ENCODE measurements around the gene VWA3B. TPM values are rescaled to one million over a fixed set of nuclear protein-coding genes. Genes with fewer than 3 reads are reported as not detected.
"Not testable (repeated sequence)": the region's sequence is repeated elsewhere in the genome, so short reads cannot be mapped to it uniquely, and the experiment has no call there.

The VWA3B gene, protein sequence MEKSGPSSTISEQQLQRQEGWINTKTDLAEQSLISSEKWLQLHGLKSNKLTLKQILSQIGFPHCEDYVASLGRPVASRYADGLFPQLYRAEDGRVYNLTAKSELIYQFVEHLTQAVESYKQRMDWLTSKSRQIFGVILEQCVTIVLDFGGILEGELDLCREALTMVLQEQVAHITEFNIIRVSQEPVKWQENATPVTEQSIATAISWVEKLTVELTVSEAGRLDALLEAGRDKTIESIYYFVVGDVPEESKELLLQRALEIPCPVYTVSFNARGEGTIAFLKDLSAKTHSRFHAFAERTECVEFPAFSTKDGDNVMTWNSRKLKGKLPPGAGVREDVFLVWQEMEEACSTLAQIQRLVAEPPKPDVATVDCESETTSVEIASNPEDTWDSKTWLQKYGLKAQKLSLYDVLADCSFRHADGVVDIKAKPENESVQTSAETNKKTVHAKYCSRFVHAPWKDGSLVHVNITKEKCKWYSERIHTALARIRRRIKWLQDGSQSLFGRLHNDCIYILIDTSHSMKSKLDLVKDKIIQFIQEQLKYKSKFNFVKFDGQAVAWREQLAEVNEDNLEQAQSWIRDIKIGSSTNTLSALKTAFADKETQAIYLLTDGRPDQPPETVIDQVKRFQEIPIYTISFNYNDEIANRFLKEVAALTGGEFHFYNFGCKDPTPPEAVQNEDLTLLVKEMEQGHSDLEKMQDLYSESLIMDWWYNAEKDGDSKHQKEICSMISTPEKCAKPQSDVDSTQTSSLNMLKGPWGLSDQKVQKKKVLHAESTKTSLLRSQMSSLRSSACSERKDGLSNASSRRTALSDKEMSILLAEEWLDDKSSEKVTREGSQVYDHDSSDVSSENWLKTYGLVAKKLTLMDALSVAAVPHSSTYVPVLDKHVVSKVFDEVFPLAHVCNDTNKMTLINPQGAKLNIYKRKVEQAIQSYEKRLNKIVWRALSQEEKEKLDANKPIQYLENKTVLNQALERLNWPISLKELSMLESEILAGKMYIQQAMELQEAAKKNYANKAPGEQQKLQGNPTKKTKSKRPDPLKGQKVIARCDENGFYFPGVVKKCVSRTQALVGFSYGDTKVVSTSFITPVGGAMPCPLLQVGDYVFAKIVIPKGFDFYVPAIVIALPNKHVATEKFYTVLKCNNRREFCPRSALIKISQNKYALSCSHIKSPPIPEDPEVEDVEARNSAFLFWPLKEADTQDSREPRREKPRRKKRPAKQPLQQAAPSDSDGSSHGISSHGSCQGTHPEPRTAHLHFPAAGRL (N-terminal part only)
- not detected in 2 replicates for total RNA-seq

DNA sequence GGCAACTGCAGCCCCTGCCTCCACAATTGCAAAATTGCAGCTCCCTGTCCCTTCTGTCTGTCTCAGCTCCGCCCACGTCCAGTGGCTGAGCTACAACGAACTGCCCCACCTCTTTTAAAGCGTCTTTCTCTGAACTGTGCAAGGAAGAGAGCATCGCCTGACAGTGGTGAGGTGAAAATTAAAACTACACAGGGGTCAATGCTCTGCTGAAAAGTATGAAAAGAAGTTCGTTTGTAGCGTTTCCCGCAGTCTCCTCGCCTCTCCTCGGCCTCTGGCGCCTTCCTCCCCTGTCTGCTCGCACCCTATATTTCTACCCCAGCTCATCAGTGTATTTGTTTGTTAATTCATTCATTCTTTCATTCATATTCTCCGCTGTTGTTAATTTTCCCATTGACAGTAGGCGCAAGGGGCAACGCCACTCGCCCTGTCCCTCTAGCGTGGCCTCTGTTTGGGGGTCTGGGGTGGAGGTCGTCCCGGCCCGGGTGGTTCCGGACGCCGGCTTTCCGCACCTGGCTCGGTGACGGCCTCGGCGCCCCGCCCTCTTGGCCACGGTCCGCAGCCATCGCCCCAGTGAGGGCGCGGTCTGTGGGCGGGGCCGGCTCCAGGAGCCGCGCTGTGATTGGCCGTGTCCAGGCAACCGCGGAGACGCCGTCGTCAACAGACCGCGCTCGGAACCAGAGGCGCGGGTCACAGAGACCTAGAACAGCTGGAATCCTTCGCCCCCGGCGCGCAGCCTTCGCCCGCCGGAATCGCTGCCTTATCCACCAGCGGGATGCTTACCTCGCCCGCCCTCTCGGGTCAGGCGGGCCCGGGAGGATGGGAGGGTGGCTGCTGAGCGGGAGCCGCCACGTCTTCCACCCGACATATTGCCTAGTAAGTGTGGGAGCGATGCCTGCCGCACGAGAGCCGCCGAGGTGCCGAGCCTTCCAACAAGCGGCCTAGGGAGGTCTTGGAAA lies at the start of gene VWA3B:
TSS of gene VWA3B (plus strand) at position 677 of the 956 bp plus-strand sequence. CDS start 5,926 bp downstream, outside the sequence.
- DNase-seq (ENCODE audit: extremely low read depth, low read depth, low spot score), result no peak

- no peak for DNase-seq (ENCODE audit: extremely low read depth, low read depth, low spot score)
These were observed 49.8 kb upstream of the VWA3B start for GRCh38 chr2:98037206-98037605.

- DNase-seq (ENCODE audit: extremely low read depth, low read depth, low spot score), result no peak
These were observed 49.2 kb upstream of the VWA3B start for GRCh38 chr2:98037666-98038336.

DNA sequence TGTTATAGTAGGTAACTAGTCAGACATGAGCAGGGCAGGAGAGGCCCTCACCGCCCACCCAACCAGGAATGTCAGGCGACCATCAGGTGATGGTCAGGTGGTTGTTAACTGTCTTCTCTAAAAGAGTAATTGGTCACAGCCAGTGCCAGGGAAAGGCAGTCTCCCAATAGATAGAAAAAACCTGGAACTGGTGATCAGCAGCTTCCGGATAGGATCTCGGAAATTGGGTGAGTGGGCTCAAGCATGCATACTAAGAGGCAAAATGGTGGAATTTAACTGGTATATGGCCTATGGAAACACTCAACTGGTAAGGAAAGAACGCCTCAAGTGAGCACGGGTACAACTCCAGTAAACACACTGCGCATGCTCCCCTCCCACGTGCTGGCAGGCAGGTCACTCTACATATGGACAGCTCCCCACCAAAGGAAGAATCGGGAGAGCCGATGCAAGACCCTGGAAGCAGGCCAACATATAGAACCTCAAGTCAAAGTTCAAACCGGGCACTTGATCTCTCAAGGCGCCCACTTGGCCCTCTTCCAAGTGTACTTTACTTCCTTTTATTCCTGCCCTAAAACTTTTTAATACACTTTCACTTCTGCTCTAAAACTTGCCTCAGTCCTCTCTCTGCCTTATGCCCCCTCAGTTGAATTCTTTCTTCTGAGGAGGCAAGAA lies 47.7 kb upstream of the VWA3B start:
- no peak for DNase-seq (ENCODE audit: extremely low read depth, low read depth, low spot score)

DNA sequence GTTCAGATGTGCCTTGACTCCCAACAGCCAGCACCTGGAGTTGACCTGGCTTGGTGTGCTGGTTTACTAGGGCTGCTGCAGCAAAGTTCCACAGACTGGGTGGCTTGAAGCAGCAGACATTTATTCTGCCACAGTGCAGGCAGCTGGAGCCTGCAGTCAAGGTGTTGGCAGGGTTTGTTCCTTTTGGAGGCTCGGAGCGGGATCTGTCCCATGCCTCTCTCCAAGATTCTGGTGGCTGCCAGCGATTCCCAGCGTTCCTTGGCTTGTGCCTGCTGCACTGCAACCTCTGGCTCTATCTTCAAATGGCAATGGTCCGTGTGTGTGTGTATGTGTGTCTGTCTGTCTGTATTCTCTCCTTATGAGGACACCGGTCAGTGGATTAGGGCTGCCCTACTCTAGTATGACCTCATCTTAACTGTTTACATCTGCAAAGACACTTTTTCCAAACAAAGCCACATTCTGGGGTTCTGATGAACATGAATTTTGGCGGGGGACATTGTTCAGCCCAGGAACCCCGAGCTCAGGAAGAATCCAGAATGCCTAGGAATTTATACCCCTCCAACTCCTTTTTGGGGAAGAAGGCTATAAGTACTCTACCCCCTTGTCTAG lies 46.5 kb upstream of the VWA3B start:
- no peak for DNase-seq (ENCODE audit: extremely low read depth, low read depth, low spot score)

- no peak for DNase-seq (ENCODE audit: extremely low read depth, low read depth, low spot score)
These were observed 43.9 kb upstream of the VWA3B start for GRCh38 chr2:98043101-98043500.

- DNase-seq (ENCODE audit: extremely low read depth, low read depth, low spot score), result not testable (repeated sequence)
These were observed 42.2 kb upstream of the VWA3B start for GRCh38 chr2:98044730-98045129.

DNA sequence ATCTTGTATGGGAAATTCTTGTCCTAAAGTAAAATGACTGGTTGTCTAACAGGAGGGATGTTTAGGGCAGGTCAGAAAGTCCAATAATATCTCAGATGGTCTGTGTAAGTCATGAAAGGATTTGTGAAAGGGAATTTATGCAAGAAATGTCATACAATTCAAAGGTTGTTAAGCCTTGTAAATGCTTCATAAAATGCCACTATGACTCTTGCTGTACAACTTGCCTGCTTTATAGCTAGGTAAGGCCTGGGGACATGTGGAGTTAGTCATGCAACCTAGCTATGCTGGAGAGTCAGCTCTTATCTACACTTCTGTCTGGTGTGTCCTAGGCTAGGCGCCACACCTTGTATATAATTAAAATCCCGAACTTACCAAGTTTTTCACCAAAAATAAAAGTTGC lies 36.9 kb upstream of the VWA3B start:
- DNase-seq (ENCODE audit: extremely low read depth, low read depth, low spot score), result no peak

- DNase-seq (ENCODE audit: extremely low read depth, low read depth, low spot score), result no peak
These were observed 28.6 kb upstream of the VWA3B start for GRCh38 chr2:98058191-98058975.

DNA sequence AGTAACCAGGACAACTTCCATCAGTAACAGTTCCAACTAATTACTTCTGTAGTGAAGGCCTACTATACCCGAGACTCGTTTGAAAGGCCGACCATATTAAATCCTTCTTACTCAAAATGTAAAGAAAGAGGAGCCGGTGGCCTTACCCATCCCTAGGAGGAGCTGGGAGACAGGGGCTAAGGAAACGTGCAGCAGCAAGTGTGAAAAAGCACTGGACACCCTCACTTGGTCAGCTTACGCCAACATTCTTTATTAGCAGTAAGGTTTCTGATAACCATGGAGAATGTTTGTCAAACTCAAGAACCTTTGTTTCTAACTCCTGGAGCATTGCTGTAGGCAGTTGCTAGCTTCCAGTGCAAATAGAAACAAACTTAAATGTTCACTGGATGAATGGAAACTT lies 26.7 kb upstream of the VWA3B start:
- DNase-seq (ENCODE audit: extremely low read depth, low read depth, low spot score), result no peak

DNA sequence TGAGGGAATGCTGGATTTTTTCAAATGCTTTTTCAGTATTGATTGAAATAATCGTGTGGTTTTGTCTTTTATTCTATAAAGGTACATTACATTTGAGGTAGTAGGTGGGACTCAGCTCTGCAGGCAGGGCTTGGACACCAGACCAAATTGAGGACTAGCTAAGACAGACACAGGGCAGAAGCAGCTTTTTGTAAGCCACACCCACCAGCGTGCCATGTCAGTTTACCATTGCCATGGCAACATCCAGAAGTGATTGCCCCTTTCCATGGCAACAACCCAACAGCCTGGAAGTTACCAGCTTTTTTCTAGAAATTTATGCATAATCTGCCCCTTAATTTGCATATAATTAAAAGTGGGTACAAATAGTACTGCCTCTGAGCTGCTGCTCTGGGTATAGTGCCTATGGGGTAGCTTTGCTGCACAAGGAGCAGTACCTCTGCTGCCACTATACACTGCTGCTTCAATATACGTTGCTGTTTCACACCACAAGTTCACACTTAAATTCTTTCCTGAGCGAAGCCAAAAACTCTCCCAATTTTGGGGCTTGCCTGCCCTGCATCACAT lies 23.6 kb upstream of the VWA3B start:
- no peak for DNase-seq (ENCODE audit: extremely low read depth, low read depth, low spot score)

- no peak for DNase-seq (ENCODE audit: extremely low read depth, low read depth, low spot score)
These were observed 21.2 kb upstream of the VWA3B start for GRCh38 chr2:98065808-98066207.

- DNase-seq (ENCODE audit: extremely low read depth, low read depth, low spot score), result no peak
These were observed 19.8 kb upstream of the VWA3B start for GRCh38 chr2:98067160-98067559.

- no peak for DNase-seq (ENCODE audit: extremely low read depth, low read depth, low spot score)
These were observed 16.9 kb upstream of the VWA3B start for GRCh38 chr2:98070081-98070480.

- DNase-seq (ENCODE audit: extremely low read depth, low read depth, low spot score), result no peak
These were observed 14.5 kb upstream of the VWA3B start for GRCh38 chr2:98072442-98072841.

DNA sequence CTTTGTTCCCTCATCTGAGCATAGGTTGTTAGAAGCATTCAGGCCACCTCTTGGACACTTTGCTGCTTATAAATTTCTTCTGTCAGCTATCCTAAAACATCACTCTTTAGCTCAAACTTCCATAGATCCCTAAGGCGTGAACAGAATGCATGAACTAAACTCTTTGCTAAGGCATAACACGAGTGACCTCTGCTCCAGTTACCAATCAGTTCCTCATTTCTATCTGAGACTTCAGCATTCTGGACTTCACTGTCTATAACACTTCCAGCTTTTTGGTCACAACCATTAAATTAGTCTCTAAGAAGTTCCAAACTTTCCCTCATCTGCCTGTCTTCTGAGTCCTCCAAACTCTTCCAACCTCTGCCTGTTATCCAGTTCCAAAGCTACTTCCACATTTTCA lies 8.3 kb upstream of the VWA3B start:
- DNase-seq (ENCODE audit: extremely low read depth, low read depth, low spot score), result no peak

GRCh38 chr2:98084151-98084868 lies 2.7 kb upstream of the VWA3B start:
- DNase-seq (ENCODE audit: extremely low read depth, low read depth, low spot score), result no peak
